ENCODE data around the gene FOXJ3.

Gene FOXJ3

DNA sequence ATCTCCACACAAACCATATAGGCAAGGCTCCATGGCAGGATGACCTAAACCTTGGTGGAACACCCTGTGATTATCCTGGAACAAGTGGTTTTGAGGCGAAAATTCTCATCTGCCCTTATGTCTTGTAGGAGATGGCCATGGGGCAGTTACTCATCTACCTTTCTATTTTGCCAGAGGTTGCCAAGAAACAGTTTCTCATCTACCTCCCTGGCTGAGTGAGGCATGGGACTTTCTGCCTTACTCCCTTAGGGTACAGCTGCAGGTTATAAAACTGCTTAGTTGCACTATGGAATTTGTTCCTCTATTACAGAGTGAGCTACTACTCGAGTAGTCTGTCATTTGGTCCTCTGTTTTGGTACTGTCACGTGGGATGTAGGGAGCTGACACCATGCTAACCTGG lies 139.2 kb downstream of the FOXJ3 start:
- DNase-seq (ENCODE audit: low read depth in 2 of 2, low spot score in 1 of 2) = no peak

DNA sequence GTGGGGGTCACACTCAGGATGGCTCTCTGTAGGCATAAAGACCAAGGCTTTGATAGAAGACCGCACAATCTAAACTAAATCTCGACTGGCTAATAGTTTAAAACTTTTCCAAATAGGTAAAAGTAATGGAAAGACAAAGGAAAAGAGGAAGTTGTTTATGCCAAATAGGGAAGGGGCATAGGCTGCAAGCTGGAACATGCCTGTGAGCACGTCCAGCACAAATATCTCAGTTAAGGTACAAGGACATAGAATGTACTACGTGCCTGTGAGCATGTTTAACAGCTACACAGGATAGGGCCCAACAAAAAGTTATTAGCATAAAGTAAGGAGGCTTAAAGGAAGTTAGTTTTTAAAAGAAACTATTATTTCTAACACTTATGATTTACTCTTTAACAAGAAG lies 142.9 kb downstream of the FOXJ3 start:
- DNase-seq (ENCODE audit: low read depth in 2 of 2, low spot score in 1 of 2) = no peak

DNA sequence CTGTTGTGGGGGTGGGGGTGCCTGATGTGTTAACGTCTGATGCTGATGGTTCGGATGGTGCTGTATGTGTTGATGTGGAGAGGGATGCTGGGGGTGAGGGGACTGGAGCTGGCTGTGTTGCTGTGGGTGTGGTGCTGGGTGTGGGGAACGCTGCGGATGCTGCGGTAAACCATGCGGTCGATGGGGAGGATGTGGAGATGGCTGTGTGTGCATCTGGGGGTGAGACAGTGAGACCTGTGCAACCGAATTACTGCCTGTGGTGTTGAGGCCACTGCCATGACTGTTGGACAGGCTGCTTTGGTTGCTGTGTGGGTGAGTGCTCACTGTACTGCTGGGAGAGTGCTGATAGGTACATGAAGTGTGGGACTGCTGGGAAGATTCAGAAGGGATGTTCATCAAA lies 143.7 kb downstream of the FOXJ3 start:
- no peak for DNase-seq (ENCODE audit: low read depth in 2 of 2, low spot score in 1 of 2)

DNA sequence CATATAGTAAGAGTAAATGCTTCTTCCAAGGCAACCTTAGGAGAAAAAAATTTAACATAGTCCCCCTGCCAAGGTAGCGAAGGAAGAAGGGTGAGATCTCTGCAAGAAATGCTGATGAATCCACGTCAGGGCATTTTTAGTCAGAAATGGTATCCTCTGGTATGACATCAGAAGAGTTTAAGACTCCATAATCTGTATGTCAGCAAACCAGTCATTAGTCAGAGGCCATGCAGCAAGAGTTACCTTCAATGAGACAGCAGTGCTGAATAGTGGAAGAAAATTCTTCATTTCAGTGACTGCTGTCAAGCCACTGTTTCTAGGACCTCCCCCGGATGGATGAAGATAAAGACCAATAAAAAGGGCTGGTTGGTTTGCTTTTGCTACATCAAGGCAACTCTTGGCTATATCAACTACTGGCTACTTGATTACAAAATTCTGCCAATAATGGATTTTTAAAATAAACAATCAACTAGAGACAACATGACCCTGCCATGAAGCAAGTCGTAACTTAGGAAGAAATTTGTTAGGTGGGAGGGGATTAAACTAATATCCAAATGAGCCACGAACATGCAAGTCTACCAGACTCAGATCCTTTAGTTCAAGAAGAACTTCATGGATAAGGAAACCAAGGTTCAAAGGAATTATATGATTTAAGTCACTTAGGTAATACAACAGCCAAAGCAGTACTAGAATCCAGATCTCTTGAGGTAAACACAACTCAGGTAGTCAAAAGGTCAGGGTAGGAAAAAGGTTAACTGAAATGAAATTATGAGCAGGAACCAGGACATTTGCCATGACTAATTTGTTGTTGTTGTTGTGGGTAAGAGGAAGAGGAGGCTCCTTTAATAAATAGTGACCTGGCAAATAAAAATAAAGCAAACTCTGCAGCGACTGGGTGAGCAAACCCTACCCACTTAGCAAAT lies 144.8 kb downstream of the FOXJ3 start:
- no peak for DNase-seq (ENCODE audit: low read depth in 2 of 2, low spot score in 1 of 2)

DNA sequence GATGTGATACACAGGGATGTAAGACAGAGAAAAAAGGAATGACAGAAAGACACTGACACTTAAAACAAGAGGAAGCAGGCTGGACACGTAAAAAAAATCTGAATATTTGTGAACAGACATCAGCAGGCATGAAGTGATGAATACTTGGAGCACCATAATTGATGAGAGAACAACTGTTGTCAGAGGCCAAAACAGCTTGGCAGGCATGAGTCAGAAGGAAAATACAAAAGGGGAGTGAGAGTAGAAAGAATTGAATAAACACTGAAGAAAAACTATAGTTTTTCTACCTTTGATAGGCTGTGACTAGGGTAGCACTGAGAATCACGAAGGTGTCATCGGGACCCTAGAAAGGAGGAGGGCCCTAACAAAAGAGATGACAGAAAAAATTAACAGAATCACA lies 148.9 kb downstream of the FOXJ3 start:
- DNase-seq (ENCODE audit: low read depth in 2 of 2, low spot score in 1 of 2) = no peak

DNA sequence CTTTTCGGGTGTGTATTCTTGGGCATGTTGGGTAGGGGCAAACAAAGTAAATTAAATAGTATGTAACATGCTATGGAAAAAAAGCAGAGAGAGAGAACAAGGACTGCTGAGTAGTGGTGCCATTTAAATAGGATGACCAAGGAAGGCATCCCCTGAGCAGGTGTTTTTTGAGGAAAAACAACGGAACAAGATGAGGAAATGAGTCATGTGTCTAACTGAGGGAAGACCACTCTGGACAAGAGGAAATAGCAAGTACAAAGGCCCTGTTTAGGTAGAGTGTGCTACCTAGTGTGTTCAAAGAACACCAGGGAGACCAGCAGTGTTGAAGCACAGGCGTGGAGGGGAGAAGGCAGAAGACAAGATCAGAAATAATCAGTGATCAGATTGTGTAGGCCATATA lies 150.4 kb downstream of the FOXJ3 start:
- no peak for DNase-seq (ENCODE audit: low read depth in 2 of 2, low spot score in 1 of 2)

DNA sequence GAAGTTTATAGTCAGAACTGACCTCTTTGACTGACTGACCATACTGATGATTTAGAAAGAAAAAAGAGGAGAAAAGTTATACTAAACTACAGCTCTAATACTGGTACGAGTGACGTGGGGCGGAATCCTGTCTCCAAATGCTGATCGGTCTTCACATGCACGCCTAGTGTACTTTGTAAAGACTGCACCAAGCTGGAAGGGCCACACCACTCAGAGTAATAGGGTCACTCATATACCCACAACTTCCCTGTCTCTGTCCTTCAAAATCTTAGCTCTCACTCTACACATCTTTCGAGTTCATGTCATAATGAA lies 151.1 kb downstream of the FOXJ3 start:
- no peak for DNase-seq (ENCODE audit: low read depth in 2 of 2, low spot score in 1 of 2)

DNA sequence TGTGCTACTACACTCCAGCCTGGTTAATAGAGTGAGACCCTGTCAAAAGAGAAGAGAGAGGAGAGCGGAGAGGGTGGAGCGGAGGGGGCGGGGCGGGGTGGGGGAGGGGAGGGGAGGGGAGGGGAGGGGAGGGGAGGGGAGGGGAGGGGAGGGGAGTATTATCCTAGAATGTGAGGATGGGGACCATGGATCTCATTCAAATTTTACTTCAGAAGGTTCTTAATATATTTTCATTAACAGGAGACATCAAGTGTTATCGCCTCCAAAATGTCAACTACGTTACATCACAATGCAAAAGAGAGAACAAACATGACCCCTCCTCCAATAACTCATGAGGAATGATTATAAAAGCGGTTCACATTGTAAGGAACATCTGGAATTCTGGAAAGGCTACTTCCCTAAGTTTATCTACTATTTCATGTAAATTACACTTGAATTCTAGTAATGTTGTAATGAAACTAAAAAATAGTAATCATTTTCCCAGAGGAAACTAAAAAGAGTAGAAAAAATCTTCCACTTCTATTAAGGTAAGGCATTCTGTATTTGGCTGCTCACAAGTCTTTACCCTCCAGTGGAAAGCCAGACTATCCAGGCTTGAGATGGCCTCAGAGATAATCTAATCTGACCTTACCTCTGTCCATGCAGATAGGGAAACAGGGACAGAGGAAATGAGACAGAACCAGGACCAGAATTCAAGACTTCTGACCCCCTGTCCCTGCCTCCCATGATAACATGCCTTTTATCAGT lies 151.7 kb downstream of the FOXJ3 start:
- no peak for DNase-seq (ENCODE audit: low read depth in 2 of 2, low spot score in 1 of 2)

DNA sequence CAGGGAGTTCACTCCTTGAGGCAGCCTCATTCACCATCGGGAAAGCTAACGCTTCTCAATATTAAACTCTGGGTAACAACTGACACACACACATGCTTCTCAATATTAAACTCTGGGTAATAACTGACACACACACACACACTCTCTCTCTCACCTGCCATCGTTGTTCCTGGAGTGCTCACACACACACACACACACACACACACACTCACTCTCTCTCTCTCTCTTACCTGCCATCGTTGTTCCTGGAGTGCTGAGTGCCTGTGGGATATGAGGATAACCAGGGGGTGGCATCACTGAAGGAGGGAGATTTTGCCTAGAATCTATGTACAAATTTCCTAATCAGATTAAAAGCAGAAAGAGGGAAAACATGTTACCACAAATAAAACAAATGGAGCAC lies 153.3 kb downstream of the FOXJ3 start:
- no peak for DNase-seq (ENCODE audit: low read depth in 2 of 2, low spot score in 1 of 2)

DNA sequence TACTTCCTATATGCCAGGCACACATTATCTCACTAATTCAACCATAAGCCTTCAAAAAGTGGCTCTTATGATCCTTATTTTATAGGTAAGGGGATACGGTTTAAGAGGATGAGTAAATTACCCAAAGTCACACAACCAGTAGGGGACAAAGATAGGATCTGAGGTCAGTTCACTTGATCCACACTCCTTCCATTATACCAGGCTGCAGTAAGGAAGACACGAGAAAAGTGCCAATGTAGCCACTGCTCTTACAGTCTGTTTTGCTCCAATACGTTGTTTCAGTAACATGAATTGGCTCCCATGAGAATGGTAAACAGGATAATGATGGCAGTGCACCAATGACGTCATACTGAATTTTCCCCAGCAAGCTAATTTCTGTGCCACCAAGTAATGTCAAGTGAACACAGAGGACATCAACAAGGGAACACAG lies 155.1 kb downstream of the FOXJ3 start:
- no peak for DNase-seq (ENCODE audit: low read depth in 2 of 2, low spot score in 1 of 2)

DNA sequence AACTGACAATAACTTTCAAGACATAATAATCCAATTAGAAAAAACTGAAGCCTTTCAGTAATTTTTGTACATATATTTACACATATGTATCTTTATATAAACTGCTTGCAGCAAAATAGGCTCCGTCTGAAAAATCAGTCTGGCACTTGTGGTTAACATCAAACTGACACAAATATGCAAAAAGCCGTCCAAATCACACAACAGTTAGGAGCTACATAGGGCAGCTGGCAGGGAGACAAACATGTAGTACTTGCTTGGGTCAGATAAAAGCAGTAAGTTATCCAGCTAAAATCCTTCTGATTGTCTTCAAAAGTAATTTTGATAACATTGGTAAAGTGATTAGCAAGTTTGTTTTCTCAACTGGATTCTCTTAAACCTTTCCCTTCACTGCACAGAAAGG lies 155.8 kb downstream of the FOXJ3 start:
- DNase-seq (ENCODE audit: low read depth in 2 of 2, low spot score in 1 of 2) = no peak

DNA sequence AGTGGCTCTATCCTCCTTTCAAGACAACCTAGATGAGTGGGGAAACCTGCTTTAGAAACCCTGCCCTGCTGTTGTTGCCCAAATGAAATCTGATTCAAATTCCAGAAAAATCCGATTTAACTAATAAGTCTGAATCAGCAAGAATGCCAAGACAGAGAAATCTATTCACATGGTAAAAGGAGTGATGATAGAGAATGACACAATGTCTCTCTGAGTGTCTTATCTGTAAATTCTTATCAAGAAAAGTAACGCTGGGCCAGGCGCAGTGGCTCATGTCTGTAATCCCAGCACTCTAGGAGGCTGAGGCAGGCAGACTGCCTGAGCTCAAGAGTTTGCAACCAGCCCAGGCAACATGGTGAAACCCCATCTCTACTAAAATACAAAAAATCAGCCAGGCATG lies 156.8 kb downstream of the FOXJ3 start:
- DNase-seq (ENCODE audit: low read depth in 2 of 2, low spot score in 1 of 2) = no peak

DNA sequence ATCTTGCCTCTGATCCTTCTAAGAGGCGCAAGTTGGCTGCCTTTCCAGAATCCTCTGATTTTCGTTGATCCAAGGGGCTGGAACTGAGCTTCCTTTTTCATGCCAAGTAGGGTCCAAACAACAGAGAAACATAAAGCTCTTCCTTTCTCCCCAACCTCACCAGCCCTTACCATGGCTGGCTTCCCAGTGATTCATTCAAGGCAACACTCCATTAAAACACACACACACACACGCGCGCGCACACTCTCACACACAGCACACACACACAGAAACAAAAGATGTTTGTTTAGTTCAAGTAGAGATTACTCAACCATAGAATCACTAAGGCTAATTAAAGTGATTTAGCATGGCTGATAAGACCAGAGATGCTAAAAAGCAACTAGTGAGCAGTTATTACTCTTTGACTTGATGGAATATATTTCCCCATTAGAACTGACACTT lies 157.5 kb downstream of the FOXJ3 start:
- no peak for DNase-seq (ENCODE audit: low read depth in 2 of 2, low spot score in 1 of 2)

DNA sequence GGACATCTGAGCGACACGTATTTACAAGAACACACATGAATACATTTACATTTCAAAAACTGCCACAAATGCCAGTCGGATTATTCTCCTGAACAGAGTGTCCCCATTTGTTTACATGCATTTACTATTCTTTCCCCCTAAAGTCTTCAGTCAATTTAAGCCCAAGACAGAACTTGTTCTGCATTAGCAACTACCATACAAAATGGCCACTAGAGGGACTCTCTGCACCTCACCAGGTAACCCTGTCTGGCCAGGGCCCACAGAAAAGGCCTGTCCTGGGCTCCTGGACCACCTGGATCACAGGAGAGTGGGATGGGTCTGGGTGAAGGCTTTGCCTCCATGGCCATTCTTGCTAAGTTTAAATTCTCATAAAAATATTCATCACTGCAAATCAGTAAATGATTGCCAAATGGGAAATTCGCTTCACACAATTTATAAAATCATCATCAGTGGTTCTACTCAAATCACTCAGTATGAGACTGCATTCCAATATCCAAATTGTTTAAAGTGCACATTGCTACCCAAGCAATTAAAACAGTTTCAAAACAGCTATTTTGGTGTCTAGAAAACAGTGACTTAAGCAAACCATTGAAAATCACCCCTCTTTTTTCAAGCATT lies 158.0 kb downstream of the FOXJ3 start:
- DNase-seq (ENCODE audit: low read depth in 2 of 2, low spot score in 1 of 2) = no peak

DNA sequence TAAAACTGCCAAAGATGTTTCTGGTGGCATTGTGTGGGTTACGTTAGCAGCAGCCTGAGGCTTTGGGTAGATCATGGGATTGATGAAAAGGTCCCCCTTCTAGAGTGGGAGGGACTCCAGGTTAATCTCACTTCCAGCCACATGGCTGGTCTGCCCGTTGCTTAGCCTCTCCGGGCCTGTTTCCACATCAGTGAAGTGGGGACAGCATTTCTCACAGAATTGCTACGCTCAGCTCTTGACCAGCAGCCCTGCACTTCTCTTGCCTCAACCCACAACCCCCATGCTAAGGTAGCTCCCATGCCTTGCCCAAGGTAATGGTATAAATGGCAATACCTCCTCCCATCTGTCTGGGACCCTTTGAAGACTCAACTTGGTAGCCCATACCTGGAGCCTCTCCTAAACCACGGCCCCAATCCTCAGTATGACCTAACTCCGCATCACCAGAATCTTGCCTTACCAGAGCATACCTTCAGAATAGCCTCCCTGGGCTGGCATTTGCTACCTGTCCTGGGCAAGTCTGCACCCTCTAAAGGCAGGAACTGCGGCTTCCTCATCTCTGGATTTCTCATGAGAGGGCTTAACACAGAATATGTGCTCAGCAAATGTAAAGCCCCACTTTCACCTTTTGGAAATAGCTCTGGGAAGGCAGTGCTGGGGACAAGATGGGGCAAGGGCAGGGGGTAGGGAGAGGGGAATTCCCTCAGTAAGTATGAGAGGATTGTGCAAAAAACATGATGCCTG lies 159.6 kb downstream of the FOXJ3 start:
- DNase-seq (ENCODE audit: low read depth in 2 of 2, low spot score in 1 of 2) = no peak

DNA sequence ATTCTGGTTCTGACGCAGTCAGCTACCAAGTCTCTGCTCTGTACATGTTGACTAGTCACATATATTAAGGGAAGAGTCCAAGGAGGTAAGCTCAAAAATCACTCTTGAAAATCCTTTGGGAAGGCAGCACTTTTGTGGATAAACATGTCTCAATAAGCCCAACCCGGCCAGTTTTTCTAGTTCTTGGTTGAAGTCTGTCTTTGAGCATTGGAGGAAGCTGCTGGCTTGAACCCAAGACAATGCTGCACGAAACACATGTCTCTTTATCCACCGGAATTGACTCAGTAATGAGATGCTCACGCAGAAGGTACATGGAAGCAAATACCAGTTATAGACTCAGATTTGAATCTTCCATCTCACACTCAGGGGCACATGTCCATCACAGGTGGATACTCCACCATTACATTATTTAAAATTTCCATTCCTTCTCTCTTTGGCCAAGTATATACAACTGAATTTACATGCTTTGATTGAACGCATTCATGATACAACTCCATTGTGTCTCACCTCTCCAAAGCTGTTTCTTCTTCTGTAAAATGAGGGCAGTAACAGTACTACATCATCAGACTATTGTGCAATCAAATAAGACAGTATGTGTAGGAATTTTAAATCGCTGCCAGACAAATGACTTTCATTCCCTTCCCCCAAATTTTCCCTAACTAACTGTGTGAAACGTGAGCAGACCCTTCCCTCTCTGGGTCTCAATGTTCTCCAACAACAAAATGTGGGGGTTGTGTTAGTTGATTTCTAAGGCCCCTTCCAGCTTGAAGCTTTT lies 160.9 kb downstream of the FOXJ3 start:
- DNase-seq (ENCODE audit: low read depth in 2 of 2, low spot score in 1 of 2) = no peak

DNA sequence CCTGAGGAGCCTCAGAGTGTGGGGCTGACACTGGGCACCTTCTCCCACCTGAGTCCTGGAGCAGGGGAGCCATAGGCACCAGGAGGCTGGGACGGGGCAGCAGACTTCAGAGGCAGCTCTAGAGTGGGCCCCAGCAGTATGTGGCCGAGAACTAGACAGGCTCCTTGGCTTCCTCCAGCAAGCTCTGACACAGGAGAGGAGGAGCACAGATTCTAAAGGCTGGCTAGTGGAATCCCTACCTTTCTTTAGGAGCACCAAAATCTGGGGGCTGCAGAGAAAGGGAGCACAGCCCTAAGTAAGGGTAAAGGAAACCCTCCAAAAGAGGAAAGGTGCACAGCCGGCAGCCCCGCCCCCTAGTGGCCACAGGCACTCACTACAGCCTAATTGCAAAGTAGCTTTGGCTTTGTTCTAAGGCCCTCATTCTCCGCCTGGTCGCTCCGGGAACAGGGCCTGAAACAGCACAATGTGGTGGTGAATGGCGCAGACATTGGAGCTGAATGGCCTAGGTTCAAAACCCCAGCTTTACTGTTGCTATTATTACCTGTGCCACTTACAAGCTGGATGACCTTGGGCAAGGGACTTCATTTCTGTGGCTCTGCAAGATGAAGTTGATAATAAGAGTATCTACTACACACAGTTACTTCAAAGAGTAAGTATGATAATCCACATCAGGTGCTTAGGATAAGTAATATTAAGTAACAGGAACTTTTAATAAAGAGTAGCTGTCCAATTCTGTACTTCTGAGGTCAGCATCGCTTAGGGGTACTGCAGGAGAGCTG lies 161.7 kb downstream of the FOXJ3 start:
- peak; percentile 50 to 60 for DNase-seq (ENCODE audit: low read depth in 2 of 2, low spot score in 1 of 2)

DNA sequence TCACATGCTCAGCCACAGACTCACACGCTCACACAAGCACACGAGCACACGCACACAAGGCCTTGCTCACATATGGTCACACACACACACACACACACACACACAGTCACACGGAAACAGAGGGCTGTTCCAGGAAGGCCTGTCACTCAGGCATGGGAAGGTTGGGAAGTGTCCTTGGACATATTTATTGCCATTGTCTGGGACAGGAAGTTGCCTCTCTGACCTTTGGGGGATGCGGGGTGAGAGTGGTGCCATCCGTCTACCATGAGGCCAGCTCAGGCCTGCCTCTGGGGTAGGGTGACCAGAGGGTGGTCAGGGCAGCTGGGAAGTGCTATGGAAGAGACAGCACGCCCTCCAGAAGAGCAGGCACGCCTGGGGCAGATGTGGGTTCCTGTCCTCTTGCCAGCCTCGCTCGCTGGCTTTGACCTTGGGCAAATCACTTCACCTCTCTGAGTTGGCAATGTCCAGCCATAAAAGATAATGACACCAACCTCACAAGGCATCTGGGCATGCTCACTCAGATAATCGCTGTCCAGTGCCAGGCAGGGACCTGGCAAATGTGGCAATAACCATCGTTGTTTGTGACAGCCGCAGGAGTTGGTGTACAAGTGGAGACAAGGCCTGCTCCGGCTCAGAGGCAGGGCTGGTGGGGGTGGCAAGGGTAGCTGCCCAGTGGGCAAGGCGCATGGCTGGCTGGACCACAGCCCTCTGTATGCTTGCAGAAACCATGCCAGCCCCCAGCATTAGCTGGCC lies 162.5 kb downstream of the FOXJ3 start:
- DNase-seq (ENCODE audit: low read depth in 2 of 2, low spot score in 1 of 2) = no peak

DNA sequence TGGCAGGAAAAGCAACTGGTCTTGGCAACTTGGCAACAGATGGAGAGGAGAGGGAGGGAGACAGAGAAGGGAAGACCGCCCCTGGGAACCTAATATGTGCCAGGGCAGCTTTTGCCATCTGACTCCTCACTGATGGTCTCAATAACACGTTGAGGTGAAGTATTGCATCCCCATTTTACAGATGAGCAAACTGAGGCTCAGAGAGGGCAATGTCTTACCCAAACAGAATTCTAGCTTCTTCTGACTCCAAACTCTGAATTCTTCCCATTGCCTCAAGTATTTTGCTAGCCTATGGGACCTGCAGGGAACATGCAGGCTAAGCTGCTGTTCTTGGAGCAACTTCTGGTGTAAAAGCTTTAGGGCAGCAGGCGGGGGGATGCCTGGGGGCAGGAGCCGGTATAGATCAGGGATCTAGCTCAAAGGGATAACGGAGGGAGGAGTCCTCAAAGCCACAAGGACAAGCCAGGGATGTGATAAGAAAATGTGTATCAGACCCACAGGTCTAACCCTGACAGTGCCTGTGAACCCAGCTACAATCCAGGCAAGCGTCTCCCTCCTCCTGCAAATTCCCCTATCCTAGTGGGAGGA lies 163.3 kb downstream of the FOXJ3 start:
- no peak for DNase-seq (ENCODE audit: low read depth in 2 of 2, low spot score in 1 of 2)

Measured in stimulated activated CD8-positive, alpha-beta memory T cell treated with anti-CD3 and anti-CD28 coated beads, Interleukin-4, amount 100 ng/mL, for 4 hours (primary cell).